NCI-H510A (cell line): ENCODE data around the gene KLRC3.
"Not testable (repeated sequence)": the region's sequence is repeated elsewhere in the genome, so short reads cannot be mapped to it uniquely, and the experiment has no call there.

Experiments
- DNase-seq: peaks from one replicate; lab custom pipeline; 2025; lab: John Stamatoyannopoulos, UW

The KLRC3 gene

GRCh38 chr12:10420334-10420733, at the start of gene KLRC3:
TSS of gene KLRC3 (minus strand) at chr12:10420595. CDS start at chr12:10420550, 45 bp downstream.
- DNase-seq: not testable (repeated sequence)

- DNase-seq: no peak
These were observed 49.3 kb upstream of the KLRC3 start for GRCh38 chr12:10469701-10470100.

DNA sequence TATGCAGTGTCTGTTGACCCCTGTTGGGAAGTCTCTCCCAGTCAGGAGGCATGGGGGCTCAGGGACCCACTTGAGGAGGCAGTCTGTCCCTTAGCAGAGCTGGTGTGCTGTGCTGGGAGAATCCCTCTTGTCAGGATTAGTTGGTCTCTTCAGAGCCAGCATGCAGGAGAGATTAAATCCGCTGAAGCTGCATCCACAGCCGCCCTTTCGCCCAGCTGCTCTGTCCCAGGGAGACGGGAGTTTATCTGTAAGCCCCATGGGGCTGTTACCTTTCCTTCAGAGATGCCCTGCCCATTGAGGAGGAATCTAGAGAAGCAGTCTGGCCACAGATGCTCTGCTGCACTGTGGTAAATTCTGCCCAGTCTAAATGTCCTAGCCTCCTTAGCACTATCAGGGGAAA, 45.9 kb upstream of the KLRC3 start:
- DNase-seq: no peak

DNA sequence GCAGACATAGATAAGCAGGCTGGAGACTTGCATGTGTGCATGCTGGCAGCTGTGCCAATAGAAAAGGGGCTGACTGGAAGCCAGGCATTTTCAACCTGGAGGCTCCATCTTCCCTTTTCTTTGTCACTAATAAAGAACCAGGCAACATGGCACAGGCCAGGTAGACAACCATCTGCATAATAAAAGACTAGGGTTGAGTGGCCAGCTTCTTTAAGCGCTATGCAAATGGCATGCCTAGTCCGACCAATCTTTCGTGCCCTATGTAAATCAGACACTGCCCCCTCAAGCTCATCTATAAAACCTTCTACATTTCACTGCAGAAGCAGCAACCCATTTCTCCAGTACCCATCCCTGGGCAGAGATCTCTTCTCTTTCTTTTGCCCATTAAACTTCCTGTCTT, 37.4 kb upstream of the KLRC3 start:
- DNase-seq: no peak

GRCh38 chr12:10456856-10457255, 36.5 kb upstream of the KLRC3 start:
- DNase-seq: no peak

DNA sequence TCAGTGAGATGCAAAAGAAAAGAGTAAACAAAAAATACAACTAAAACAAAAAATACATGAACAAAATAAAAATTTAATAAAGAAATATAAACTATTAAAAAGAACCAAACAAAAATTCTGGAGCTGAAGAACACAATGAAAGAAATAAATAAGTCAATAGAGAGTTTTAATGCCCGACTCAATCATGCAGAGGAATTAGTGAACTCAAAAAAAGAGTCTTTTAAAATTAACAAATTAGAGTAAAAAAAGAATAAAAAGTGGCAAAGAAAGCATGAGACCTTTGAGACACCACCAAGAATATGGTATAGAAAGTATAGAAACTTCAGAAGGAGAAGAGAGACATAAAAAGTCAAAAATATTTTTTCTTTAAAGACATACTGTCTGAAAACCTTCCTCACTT, 35.4 kb upstream of the KLRC3 start:
- DNase-seq: no peak

DNA sequence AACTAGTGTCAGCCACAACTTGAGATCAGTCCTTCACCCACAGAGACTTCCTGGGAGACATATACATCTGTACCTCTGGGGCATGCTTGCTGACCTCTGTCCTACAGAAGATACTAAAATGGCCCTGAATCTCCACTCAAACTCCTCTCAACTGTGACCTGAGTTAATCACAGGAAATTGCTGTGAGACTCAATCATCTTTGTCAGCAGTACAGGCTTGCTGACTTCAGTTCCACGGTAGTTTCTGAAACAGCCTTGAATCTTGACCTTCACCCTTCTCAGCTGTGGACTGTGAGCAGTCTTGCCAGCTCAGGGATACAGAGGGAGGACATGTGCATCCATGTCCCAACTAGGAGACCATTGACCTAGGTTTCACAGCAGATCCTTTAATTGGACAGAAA, 34.1 kb upstream of the KLRC3 start:
- DNase-seq: no peak

DNA sequence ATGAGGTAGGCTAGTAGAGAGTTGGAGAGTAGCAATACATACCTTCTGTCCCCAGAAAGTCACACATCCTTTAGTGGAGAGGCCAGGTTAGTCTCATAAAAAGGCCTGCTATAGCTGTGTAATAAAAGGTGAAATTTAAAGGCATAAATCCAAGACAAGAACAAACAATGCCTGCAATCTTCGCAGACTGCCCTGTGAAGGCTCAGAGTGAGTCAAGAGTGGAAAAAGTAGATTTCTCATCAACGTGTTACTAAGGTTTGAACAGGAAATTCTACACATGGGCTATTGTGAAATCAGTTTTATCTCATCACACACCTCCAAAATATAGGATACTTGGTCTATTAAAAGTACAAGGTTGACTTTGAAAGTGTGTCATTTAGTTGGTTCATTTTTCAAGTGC, 32.8 kb upstream of the KLRC3 start, which contains the start of gene KLRC1:
Gene KLRC1 (minus strand): TSS at position 222 of the 400 bp plus-strand sequence. CDS start 2,221 bp downstream, outside the sequence.
- no peak for DNase-seq

- DNase-seq: no peak
These were observed 27.8 kb upstream of the KLRC3 start for GRCh38 chr12:10448236-10448635.

GRCh38 chr12:10446052-10446451, 25.7 kb upstream of the KLRC3 start:
- DNase-seq: not testable (repeated sequence)

DNA sequence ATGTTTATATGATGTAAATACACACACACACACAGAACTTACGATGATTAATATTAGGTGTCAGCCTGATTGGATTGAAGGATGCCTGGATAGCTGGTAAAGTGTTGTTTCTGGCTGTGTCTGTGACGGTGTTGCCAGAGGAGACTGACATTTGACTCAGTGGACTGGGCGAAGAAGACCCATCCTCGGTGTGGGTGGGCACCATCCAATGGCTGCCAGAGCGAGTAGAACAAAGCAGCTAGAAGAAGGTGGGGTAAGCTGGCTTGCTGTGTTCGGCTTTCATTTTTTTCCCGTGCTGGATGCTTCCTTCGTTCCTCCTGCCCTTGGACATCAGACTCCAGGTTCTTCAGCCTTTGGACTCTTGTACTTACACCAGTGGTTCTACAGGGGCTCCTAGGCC, 20.7 kb upstream of the KLRC3 start:
- not testable (repeated sequence) for DNase-seq

DNA sequence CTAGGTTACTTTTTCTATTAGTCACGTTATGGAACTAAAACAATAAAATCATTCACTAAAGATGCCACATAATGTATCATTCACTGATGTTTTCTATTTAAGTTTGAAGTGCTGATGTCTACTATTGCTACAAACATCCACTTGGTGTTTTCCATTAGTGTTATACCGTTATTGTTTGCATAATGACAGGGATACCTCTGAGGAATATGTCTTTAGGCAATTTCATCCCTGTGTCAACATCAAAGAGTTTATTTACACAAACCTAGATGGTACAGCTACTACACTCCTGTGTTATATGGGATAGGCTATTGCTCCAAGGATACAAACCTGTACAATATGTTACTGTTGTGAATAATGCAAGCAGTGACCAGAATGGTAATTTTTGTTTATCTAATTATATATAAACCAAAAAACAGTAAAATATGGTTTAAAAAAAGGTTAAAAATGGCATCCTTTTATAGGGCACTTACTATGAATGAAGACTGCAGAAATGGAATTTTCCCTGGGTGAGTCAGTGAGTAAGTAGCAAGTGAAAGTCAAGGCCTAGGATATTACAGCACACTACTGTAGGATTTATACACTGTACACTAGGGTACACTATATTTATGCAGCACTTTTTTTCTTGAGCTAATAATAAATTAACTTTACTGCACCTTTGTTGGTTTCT, 19.3 kb upstream of the KLRC3 start:
- DNase-seq: not testable (repeated sequence)

DNA sequence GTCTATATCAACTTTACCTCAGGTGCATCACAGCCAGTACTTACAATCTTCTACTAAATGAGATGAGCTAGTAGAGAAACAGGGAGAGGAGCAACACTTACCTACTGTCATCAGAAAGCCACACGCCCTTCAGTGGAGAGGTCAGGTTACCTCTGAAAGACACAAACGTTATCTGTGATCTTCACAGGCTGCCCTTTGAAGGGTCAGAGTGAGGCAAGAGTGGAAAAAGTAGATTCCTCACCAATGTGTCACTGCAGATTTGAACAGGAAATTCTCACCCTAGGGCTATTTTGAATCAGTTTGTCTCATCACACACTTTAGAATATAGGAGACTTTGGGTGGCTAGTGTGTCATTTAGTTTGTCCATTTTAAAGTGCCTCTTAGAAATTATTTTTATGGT, 17.2 kb upstream of the KLRC3 start:
- DNase-seq: not testable (repeated sequence)

GRCh38 chr12:10435816-10436215, 15.4 kb upstream of the KLRC3 start, which contains the start of gene KLRC2:
TSS of gene KLRC2 (minus strand) at chr12:10436010. CDS start at chr12:10435986, 24 bp downstream.
- not testable (repeated sequence) for DNase-seq

- DNase-seq: not testable (repeated sequence)
These were observed 10.2 kb upstream of the KLRC3 start for GRCh38 chr12:10430623-10431022.

DNA sequence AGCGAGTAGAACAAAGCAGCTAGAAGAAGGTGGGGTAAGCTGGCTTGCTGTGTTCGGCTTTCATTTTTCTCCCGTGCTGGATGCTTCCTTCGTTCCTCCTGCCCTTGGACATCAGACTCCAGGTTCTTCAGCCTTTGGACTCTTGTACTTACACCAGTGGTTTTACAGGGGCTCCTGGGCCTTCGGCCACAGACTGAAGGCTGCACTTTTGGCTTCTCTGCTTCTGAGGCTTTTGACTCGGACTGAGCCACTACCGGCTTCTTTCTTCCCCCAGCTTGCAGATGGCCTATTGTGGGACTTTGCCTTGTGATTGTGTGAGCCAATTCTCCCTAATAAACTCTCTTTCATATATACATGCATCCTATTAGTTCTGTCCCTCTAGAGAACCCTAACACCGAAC, 5.5 kb upstream of the KLRC3 start:
- DNase-seq: not testable (repeated sequence)

DNA sequence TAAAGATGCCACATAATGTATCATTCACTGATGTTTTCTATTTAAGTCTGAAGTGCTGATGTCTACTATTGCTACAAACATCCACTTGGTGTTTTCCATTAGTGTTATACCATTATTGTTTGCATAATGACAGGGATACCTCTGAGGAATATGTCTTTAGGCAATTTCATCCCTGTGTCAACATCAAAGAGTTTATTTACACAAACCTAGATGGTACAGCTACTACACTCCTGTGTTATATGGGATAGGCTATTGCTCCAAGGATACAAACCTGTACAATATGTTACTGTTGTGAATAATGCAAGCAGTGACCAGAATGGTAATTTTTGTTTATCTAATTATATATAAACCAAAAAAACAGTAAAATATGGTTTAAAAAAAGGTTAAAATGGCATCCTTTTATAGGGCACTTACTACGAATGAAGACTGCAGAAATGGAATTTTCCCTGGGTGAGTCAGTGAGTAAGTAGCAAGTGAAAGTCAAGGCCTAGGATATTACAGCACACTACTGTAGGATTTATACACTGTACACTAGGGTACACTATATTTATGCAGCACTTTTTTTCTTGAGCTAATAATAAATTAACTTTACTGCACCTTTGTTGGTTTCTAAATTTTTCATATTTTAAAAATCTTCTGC, 4.0 kb upstream of the KLRC3 start:
- not testable (repeated sequence) for DNase-seq

DNA sequence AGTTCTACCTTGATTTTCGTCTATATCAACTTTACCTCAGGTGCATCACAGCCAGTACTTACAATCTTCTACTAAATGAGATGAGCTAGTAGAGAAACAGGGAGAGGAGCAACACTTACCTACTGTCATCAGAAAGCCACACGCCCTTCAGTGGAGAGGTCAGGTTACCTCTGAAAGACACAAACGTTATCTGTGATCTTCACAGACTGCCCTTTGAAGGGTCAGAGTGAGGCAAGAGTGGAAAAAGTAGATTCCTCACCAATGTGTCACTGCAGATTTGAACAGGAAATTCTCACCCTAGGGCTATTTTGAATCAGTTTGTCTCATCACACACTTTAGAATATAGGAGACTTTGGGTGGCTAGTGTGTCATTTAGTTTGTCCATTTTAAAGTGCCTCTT, 1.8 kb upstream of the KLRC3 start:
- not testable (repeated sequence) for DNase-seq

DNA sequence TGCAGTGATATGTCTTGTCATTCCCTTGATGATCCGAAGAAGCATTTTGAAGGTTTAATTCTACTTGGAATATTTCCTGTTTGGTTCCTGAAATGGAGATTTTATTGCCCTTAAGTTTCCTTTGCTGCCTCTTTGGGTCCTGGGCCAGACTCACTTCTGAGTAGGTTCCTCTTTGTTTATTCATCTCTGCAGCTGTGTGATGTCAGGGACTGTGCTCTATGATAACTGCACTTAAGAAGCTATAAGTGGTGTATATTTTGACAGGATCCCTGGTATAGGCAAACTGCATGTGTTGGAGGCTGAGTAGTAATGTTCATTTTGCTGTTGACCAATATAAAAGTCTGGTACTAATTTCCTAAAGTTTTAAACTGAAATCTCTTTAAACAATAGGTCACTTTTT, 11.0 kb downstream of the KLRC3 start, which contains the start of gene KLRC4:
Gene KLRC4 (minus strand): TSS at position 366 of the 400 bp plus-strand sequence. CDS start 182 bp downstream, at position 184.
- DNase-seq: peak; percentile 62

GRCh38 chr12:10408842-10409241, 11.6 kb downstream of the KLRC3 start:
- no peak for DNase-seq

DNA sequence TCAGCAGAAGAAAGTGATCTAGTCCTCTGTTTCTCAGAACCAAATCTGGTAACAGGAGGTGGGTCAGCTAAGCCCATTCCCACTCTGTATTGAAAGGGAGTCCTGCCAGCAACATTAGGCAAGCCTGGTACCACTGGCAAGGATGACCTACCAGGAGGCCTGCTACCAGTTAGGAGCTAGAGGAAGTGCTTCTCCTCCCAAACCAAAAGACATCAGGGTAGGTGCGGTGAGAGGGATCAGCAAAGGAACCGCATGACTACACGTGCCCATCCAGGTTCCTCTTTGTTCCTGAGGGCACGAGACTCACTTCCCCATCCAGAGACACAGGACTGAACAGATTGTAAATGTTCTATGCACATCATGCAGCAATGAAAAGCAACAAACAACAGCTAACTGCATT, 13.7 kb downstream of the KLRC3 start:
- no peak for DNase-seq

DNA sequence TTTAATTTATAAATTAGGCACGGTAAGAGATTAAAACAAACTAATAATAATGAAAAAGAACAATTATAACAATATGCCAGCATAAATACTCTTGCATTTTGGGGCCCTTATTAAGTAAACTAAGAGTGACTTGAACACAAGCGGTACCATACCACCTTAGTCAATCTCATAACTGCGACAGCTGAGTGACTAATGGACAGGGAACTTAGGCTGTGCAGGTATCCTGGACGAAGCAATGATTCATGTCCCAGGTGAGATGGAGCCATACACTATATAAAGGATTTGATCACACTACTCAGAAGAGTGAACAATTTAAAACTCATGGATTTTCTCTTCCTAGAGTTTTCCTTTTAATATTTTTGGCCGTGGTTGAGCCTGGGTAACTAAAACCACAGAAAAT, 15.1 kb downstream of the KLRC3 start:
- DNase-seq: no peak

DNA sequence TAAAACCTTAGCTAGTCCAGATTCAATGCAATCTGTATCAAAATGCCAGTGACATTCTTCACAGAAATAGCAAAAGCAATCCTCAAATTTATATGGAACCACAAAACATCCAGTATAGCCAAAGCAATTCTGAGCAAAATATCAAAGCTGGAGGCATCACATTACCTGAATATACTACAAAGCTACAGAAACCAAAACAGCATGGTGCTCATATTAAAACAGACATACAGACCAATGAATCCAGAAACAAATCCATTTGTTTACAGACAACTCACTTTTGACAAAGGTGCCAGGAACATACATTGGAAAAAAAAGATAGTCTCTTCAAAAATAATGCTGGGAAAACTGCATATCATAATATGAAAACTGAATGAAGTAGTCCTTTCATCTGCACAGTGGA, 15.6 kb downstream of the KLRC3 start:
- no peak for DNase-seq
